ENCODE measurements around the gene NAA30.

NAA30 gene

GRCh38 chr14:57401501-57401900, 11.1 kb downstream of the NAA30 start:
- Histone ChIP-seq H3K4me3 (replicated peaks; ENCODE audit: insufficient read depth, low read length) (no peak overlapping the region), H3K27me3 (ENCODE audit: insufficient read depth, poor library complexity, severe bottlenecking) (no peaks in the 10 kb centered on the region), H3K27ac (replicated peaks) (no peak overlapping the region)
- DNase-seq (ENCODE audit: low read depth in 1 of 2, low spot score in 1 of 2), result no peak
- TF ChIP-seq POLR2AphosphoS5 (IDR thresholded peaks at IDR 0.05; ENCODE audit: low read depth) (no peak), CTCF (IDR thresholded peaks at IDR 0.05; ENCODE audit: insufficient read depth, low read length) (no peak), SPI1 (IDR thresholded peaks at IDR 0.05; ENCODE audit: borderline replicate concordance, low read depth) (no peak), REST (IDR thresholded peaks at IDR 0.05; ENCODE audit: insufficient replicate concordance, low read depth) (no peak), GABPA (IDR thresholded peaks at IDR 0.05; ENCODE audit: low read depth) (no peak)

GRCh38 chr14:57402173-57402852, 11.9 kb downstream of the NAA30 start:
- H3K27me3 ChIP-seq (ENCODE audit: insufficient read depth, poor library complexity, severe bottlenecking), result no peaks in the 10 kb centered on the region
- no peak for TF ChIP-seq GABPA (IDR thresholded peaks at IDR 0.05; ENCODE audit: low read depth)
- DNase-seq (ENCODE audit: low read depth in 1 of 2, low spot score in 1 of 2), result no peak
- no peak overlapping the region for H3K4me3 ChIP-seq (replicated peaks; ENCODE audit: insufficient read depth, low read length)
- H3K27ac ChIP-seq (replicated peaks), result no peak overlapping the region

- no peak overlapping the region for H3K4me3 ChIP-seq (replicated peaks; ENCODE audit: insufficient read depth, low read length)
- H3K27ac ChIP-seq (replicated peaks), result no peak overlapping the region
- DNase-seq (ENCODE audit: low read depth in 1 of 2, low spot score in 1 of 2), result no peak
- H3K27me3 ChIP-seq (ENCODE audit: insufficient read depth, poor library complexity, severe bottlenecking), result no peaks in the 10 kb centered on the region
- TF ChIP-seq SPI1 (IDR thresholded peaks at IDR 0.05; ENCODE audit: borderline replicate concordance, low read depth) (no peak), POLR2AphosphoS5 (IDR thresholded peaks at IDR 0.05; ENCODE audit: low read depth) (no peak), GABPA (IDR thresholded peaks at IDR 0.05; ENCODE audit: low read depth) (no peak), CTCF (IDR thresholded peaks at IDR 0.05; ENCODE audit: insufficient read depth, low read length) (no peak), REST (IDR thresholded peaks at IDR 0.05; ENCODE audit: insufficient replicate concordance, low read depth) (no peak)
Measured at GRCh38 chr14:57403521-57403864, 13.1 kb downstream of the NAA30 start.

- no peak for DNase-seq (ENCODE audit: low read depth in 1 of 2, low spot score in 1 of 2)
- Histone ChIP-seq H3K27ac (replicated peaks) (no peak overlapping the region), H3K27me3 (ENCODE audit: insufficient read depth, poor library complexity, severe bottlenecking) (no peaks in the 10 kb centered on the region), H3K4me3 (replicated peaks; ENCODE audit: insufficient read depth, low read length) (no peak overlapping the region)
- TF ChIP-seq POLR2AphosphoS5 (IDR thresholded peaks at IDR 0.05; ENCODE audit: low read depth) (no peak), CTCF (IDR thresholded peaks at IDR 0.05; ENCODE audit: insufficient read depth, low read length) (no peak), GABPA (IDR thresholded peaks at IDR 0.05; ENCODE audit: low read depth) (no peak), SPI1 (IDR thresholded peaks at IDR 0.05; ENCODE audit: borderline replicate concordance, low read depth) (no peak), REST (IDR thresholded peaks at IDR 0.05; ENCODE audit: insufficient replicate concordance, low read depth) (no peak)
Measured at GRCh38 chr14:57405562-57405961, 15.2 kb downstream of the NAA30 start.
